ENCODE results near the gene CDK3.
"Not testable (repeated sequence)": the region's sequence is repeated elsewhere in the genome, so short reads cannot be mapped to it uniquely, and the experiment has no call there.

Gene CDK3

GRCh38 chr17:76000755-76001521 lies at the start of gene CDK3:
Gene CDK3 (plus strand): TSS chr17:76000855. CDS start chr17:76001426, 571 bp downstream.
- DNase-seq: no peak

GRCh38 chr17:75950855-75951554 lies 49.6 kb upstream of the CDK3 start:
- DNase-seq: no peak

GRCh38 chr17:75959051-75959838 lies 41.4 kb upstream of the CDK3 start:
- no peak for DNase-seq

GRCh38 chr17:75959839-75960511 lies 40.7 kb upstream of the CDK3 start:
- no peak for DNase-seq

- no peak for DNase-seq
Observed at GRCh38 chr17:75965468-75965867, 35.2 kb upstream of the CDK3 start.

GRCh38 chr17:75969044-75969443 lies 31.6 kb upstream of the CDK3 start:
- DNase-seq: not testable (repeated sequence)

GRCh38 chr17:75970011-75970523 lies 30.6 kb upstream of the CDK3 start:
- DNase-seq: no peak

- DNase-seq: no peak
Observed at GRCh38 chr17:75970626-75971025, 30.0 kb upstream of the CDK3 start.

- DNase-seq: not testable (repeated sequence)
Observed at GRCh38 chr17:75975187-75975586, 25.5 kb upstream of the CDK3 start.

- DNase-seq: no peak
Observed at GRCh38 chr17:75975757-75976174, 24.9 kb upstream of the CDK3 start.

GRCh38 chr17:75976175-75976848 lies 24.3 kb upstream of the CDK3 start:
- no peak for DNase-seq

- peak; percentile 90 for DNase-seq
Observed at GRCh38 chr17:75978938-75979704, 21.5 kb upstream of the CDK3 start, which contains the start of the genes ACOX1 and TEN1. Gene ACOX1 (minus strand): TSS chr17:75979166. CDS start chr17:75979073, 93 bp downstream. Gene TEN1 (plus strand): TSS chr17:75979240. CDS start chr17:75986193, 6,953 bp downstream.

GRCh38 chr17:75979705-75980187 lies 20.9 kb upstream of the CDK3 start:
- DNase-seq: peak; percentile 90

GRCh38 chr17:75980188-75981018 lies 20.3 kb upstream of the CDK3 start:
- peak; percentile 21 for DNase-seq

- DNase-seq: no peak
Observed at GRCh38 chr17:75981019-75981615, 19.5 kb upstream of the CDK3 start.

GRCh38 chr17:75983501-75984181 lies 17.0 kb upstream of the CDK3 start:
- no peak for DNase-seq

GRCh38 chr17:75985986-75986385 lies 14.7 kb upstream of the CDK3 start:
- DNase-seq: no peak

GRCh38 chr17:75987041-75987440 lies 13.6 kb upstream of the CDK3 start:
- DNase-seq: no peak

- DNase-seq: no peak
Observed at GRCh38 chr17:75991396-75991795, 9.3 kb upstream of the CDK3 start.
